NCI-H1105 (cell line): ENCODE data around the gene PIK3R6.
"Not testable (repeated sequence)": the region's sequence is repeated elsewhere in the genome, so short reads cannot be mapped to it uniquely, and the experiment has no call there.

ENCODE experiments used
- DNase-seq: peaks from one replicate; lab custom pipeline; 2025; lab: John Stamatoyannopoulos, UW

The PIK3R6 gene

DNA sequence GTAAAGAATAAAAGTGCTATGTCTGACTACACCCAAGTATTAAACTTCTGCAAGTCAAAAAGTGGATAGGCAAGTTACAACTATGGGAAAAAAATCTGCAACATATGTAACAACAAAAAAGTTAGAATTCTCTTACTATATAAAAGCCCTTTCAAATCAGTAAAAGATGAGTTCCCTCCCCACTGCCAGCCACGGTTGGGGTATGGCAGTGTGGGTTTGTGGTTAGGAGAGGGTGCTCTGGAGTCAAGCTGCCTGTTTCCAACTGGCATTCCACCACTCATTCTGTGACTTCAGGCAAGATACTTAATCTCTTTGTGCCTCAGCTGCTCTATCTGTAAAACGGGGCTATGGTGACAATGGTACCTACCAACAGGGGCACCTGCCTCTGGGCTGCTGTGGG, 41.7 kb downstream of the PIK3R6 start:
- DNase-seq: no peak

DNA sequence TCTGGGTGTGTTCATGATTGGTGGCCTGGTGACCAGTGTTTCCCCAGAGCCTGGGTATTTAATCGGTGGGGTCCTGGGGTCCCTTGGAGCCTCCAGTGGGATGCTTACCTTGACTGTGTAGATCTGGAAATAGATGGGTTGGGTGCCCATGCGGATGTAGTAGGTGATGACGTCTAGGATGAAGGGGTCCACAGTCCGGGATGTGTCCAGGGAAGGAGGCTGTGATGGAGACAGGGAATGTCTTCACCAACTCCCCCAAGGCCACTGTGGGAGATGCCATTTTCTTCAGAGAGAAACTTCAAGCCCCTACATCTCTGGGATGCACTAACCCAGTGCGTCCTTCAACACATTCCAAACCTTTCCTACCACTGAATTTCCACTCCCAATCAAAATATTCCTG, 44.2 kb downstream of the PIK3R6 start:
- DNase-seq: no peak

DNA sequence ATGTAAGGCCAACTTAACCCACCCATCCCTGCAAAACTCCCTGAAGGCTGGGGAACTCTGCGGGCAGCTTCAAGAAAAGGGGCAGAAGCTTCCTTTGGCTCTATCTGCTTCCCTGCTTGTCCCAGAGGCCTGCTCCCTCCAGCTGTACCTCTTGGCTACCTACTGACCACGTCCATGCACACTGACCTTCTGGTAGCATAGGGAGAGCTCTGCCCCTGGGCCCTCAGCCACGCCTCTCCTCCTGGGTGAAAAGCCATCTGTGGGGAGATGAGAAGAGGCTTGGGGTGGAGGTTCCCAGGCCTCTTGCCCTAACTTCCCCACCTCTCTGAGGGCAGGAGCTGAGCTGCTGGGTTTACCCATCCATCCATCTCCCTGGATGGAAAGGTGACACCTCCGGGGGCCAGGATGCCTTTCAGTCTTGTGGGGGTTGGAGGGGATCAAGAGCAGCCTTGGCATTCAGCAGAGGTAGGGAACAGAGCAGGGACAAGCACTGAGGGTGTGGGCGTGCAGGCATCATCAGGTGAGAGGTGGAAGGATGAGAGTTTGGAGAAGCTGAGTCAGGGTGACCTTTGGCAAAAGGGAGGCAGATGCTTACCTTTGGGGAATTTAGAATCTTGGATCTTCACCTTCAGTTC, 45.0 kb downstream of the PIK3R6 start:
- DNase-seq: no peak

DNA sequence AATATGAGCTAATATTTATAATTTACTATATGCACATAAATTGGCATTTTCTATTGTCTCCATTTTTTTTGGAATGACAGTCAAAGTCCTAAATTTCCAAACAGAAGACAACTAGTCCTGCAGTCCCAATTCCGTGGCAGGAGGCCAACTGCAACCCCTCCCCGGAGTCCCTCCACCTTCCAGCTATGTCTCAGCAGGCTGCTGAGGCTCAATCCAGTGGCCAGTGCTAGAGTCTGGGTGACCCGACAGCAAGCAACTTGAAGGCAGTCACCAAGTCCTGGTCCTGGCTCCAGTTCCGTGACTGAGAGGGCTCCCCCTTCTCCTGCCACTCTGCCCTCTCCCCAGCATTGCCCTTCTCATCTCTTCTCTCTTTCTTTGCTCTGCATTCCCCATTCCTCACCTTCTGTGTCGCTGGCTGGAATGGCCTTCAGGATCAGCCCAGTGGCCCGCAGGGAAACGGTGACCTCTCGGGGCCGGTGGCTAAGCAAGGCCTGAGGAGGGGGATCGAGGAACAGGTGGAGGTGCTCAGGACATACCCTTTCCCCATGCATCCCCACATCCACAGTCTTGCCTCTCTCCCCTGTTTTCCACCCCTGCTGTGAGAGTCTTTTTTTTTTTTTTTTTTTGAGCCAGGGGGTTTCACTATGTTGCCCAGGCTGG, 45.9 kb downstream of the PIK3R6 start:
- DNase-seq: no peak

DNA sequence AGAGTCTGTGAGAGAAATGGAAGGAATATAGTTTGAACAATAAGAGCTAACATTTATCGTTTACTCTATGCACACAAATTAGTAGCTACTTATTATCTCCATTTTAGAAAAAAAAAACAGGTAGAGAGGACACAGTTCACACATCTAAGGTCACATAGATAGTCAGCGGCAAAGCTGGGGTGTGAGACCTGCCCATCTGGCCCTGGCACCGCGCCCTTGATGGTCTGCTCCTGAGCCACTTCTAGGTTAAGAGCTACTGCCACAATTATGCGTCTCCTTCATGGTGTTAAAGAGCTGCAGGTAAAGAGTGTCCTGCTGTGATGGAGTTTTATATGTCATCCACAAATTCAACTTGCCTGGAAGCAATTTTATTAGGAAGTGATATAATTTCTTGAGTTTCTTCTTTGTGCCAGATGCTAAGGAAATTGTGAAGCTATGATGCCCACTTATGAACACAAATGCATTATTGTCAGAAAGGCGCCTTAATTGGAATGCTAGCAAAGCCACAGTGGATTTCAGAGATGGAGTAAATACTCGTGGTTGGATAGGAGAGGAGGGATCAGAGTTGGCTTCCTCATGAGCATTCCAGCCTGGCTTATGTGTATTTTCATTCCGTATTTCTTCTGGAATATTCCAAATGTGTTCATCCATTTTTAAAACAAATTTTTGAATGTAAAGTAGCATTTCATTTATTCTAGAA, 47.0 kb downstream of the PIK3R6 start:
- no peak for DNase-seq

DNA sequence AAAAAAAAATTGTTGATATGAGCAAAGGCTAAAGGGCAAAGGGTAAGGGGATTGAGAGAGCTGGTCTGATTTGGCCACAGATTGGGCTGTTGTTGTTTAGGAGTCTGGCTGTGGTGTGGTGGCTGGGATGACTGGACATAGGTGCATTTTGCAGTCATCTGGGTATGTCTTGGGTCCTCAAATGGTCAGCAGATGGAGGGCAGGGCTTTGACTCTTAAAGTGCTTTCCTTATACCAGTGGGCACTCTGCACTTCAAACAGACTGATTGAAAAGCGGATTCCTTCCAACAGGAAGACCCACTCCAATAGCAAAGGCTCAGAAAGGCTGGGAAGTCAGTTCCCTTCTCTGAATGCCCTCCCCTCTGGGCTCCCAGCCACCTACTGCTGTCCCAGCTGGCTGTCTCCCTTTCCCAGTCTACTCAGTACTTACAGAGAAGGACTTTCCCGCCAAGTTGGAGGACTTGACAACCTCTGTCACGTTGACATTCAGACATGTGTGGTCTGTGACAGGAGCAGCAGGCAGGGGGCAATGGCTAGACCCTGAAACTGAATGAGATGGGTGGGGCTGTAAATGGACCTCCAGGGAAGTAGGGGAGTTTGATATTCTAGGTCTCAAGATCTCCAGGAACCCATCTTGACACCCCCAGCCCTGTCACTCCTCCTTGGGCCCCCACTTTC, 48.7 kb downstream of the PIK3R6 start:
- no peak for DNase-seq

DNA sequence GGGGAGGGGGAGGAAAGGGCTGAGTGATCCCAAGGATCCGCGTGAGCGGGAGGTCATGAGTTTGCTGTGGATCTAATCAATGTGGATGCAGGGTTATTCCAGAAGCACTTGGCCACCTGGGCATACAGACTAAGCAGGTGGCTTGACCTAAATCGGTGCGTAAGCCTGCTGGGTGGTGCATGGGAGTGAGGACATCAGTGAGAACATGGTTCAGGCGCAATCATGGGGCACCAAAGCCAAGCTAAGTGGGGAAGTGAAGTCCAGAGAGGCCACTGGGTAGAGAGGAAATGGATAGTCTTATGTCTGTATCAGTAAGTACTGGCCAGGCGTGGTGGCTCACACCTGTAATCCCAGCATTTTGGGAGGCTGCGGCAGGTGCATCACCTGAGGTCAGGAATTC, 49.4 kb downstream of the PIK3R6 start:
- no peak for DNase-seq

DNA sequence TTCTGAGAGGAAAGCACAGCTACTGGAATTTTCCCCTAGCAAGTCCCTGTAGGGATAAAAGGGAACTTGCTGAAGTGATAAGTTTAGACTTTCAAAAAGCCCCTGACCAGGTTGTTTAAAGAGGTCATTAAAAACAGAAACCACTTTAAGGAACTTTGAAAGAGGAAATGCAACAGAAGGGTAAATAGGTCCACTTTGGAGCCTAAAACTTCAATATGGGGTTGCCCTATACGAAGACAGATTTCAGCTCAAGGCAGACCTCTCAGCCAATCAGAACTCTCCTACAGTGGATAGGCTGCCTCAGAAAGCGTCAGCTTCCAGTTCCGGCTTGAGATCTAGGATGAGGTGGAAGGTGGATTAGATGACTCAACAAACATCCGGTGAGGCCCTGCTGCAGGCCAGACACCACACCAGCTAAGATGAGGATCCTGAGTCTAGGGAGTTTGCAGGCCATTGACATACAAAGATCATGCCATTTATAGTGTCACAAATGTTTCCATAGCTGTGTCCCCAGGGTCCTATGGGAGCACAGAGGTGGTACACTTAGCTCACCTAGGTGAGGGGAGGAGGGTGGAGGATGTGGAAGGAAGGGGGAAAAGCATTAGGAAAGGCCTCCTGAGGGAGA, 60.4 kb downstream of the PIK3R6 start:
- no peak for DNase-seq

DNA sequence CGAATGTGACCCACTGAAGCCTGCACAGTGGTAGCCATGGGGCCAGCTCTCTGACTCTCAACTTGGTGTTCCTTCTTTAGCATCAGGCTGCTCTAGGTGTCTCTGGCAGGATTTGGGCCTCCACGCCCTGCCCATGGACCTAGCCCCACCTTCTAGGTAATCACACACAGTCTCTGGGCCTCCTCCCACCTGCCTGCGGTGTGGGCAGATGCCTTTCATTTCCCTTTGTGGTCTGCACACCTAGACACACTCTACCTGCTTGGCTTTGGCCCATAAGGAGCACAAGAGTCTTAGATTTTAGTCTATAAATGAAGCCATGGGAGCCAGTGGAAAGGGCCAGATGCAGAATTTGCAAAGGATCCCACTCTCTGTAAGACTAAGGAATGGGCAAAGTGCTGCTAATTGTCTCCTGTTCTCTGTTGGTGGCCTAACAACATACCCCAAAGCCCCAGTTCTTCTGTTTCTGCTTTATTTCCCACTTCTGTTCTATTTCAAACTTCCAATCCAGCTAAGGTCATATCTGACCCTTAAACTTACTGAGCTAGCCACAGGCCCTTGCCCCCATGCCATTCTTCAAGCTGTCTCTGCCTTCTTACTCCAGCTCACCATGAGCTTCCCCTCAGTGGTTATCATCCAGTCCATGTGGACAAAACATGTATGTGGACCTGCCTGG, 61.1 kb downstream of the PIK3R6 start:
- DNase-seq: no peak

DNA sequence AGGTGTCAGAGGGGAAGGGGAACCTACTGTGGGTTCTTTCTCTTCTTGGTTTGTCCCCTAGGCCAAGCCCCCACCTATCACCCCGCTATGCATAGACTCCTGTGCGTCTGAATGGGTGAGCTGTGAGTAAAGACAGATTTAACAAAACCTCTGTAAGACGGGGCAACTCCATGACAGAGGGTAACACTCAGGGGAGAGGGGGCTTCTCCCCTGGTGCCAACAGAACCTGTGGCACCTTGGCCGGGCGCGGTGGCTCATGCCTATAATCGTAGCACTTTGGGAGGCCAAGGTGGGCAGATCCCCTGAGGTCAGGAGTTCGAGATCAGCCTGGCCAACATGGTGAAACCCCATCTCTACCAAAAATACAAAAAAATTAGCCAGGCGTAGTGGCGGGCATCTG, 62.1 kb downstream of the PIK3R6 start:
- DNase-seq: not testable (repeated sequence)

DNA sequence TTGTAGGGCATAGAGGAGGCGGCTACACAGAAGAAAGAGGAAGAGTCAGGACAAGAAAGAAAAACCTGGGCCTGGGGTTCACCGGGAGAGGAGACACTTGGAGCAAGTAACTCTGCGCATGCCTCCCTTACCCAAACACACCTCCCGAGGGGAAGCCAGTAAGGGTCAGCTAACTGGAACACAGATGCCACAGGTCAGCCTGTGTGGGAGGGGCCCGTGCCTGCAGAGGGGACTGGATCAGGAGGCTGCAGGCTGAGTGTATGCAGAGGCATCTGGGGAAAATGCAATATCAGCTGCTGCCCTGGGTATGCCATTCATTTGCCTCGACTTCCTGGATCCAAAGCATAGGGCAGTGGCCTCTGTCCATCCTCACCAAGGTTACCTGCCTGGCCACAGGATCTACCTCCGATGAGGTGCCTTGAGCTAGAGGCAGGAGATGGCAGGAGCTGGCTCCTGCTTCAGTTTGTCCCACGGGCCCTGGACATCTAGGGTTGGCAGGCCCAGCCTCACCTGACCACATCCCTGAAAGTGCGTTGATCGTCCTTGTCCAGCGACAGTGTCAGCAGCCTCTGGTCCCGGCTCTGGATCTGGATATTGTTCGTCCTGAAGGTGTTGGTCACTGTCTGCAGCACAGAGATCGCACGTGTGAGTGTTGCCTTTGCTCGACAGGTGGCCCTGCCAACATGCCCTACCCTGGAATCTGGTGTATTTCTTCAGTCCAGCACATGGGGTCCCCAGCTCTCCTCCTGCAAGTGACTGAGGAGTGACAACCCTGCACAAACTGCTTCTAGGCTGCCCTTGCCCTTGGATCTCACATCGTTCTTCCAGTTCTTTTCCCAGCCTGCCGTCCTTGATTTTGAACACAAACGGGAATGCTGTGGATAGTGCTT, 63.7 kb downstream of the PIK3R6 start:
- no peak for DNase-seq

DNA sequence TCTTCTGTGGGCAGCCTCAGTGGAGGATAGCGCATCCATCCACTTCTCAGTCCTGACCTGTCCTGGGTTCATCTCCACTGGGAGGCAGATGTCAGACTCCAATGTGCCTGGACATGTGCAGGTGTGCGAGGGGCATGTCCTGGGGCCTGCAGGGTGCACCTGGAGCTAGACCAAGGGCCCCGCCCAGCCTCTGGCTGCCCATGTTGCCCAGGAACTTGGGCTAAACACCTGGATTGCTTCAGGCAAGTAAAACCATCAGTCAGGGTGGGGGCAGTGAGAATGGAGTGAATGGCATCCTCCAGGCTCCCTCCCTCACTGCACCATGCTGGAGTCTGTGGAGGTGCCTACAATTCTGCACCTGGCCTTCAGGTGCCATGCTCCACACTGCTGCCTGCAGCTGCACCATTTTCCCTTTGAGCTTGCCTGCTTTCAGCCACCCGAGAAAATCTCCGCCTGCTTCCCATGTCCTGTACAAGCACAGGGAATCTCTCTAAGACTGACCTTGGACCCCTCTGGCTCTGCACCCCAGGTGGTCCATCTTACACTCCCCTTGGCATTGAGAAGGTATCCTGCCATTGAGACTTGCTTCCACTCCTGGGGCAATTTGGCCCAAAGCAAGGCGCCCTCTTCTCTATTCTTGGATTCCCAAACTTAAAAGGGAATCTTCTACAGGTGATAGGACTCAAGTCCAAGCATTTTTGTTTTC, 66.2 kb downstream of the PIK3R6 start:
- DNase-seq: no peak

DNA sequence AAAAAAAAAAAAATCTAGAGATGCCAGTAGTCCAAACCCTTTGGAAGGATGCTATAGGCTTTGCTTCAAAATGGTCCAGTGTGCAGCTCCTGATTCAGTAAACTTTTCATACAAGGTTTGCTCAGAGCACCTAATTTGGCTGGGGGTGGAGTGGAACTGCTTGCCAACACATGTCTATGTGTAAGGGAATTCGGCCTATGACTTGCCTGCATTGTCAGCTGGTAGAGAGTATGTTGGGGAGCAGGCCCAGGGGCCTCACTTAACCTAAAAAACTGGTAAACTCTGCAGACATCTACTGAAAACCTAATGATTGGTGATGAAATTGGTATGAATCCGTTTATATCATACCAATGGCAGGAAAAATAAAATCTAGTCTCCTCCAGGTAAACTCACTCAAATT, 66.8 kb downstream of the PIK3R6 start:
- no peak for DNase-seq

DNA sequence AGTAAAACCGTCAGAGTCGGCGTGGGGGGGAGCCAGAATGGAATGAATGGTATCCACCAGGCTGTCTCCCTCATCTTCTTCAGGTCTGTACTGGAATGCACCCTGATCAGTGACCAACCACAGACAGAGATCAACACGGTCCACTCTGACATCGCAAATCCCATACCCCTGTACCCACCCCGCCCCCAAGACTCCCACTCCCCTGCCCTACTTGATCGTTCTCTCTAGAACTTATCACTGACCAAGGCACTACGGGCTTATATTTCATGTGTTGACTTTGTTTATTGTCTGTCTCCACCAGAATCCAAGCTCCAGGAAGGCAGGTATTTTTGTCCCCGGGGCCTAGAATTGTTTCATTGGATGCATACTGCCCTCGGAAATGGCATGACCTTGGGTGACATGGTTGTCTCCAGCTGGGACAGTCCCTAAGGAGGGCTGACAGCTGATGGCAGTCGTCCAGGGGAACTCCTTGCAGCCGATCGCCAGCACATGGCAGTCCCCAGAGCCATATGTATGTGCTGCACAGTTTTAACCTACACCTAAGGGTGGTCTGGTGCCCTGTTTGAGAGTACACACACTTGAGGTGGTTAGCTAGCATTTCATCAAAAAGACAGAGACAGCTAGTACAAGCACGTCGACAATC, 67.8 kb downstream of the PIK3R6 start:
- no peak for DNase-seq

DNA sequence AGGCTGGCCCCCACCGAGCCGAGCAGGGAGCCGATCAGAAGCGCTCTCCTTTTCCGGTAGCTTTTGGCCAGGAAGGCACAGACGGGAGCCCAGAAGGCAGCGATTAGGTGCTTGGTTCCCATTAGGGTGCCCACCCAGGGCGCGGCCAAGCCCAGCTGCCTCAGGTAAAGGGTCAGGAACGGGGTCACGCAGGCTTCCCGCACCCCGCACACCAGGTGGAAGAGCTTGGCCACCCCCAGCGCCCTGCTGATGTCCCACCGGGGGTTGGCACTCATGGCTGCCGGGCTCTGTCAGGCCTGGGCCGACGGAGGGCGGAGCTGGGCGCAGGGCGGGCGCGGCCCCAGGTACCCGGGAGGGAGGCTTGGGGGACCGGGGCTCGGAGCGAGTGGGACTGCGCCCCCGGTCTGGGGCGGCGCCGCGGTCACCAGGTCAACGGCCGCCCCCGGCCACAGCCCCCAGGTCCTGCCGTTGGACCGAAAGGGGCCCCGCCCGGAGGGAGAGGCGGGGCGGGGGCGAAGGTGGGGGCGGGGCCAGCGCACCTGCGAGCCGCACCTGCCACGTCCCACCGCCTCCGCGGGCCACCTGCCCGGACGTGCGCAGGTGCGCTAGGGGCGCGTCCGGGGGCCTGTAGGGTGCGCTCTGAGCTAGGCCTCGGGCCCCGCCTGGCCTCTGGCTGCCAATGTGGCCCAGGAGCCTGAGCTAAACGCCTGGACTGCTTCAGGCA, 68.5 kb downstream of the PIK3R6 start, which contains the start of gene MFSD6L:
Gene MFSD6L (minus strand): TSS at position 520 of the 724 bp plus-strand sequence. CDS start 245 bp downstream, at position 275.
- no peak for DNase-seq

DNA sequence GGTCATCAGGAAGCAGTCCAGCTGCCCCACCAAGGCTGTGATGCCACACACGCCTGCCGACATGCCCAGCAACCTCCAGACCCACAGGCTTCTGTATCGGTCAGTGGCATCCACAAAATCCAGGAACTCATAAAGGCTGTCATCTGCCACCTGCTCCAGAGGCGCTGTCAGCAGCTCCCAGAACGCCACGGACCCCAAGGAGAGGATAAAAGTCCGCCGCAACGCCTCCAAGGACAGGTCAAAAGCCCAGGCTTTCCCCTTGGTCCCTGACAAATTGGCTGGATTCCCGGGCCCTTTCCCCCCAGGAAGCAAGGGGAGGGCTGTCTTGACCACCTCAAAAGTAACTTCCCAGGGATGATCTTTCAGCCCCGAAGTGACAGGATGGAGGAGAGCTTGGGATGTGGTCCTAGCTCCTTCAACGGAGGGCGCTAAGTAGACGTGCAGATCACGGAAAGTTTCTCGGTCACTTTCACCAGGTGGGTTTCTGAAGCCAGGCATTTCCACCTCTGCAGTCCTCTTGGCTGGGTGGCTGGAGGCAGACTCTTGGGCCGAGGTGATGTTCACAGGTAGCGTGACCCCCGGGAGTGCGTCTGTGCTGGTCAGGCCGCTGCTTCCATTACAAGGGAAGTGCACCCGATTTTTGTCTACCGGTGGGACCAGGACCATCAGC, 69.2 kb downstream of the PIK3R6 start:
- no peak for DNase-seq

DNA sequence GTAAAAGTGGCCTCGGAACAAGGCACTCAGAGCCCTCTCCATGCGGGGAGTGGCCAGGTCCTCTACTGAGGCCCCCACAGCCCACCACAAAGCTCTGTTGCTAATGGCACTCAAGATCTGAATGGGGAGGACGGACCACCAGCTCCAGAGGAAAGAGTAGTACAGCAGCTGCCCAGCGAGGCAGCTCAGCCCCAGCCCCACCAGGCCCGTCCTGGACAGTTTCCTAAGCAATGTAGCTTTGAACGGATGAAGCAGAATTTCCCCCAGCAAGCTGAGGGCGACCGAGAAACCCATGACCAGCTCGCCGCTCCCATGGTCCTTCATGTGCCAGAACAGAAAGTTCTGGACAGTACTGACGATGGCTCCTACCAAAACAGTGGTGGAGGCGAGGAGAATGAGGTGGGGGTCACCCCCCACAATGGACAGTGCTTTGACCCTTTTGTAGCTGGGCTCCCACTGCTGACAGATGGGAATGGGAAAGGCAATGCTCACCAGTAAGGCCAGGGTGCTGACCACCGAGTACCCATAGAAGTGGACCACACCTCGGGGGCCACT, 69.8 kb downstream of the PIK3R6 start:
- DNase-seq: no peak

DNA sequence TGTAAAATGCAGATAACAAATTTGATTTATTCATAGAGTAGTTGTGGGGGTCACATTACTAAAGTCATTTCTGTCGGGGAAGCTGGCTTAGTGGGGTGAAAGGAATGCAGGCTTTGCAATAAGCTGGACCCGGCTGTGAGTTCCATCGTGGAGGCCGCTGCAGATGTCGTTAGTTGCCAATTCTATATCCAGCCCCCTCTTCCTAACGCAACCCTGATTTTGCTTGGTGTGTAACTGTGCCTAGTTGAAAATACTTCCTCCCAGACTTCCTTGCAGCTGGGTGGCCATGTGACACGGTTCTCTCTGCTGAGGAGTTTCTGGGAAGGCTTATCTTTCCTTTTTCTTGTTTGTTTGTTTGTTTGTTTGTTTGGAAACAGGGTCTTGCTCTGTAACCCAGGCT, 72.8 kb downstream of the PIK3R6 start:
- DNase-seq: no peak
